PC-9 (cell line): ENCODE data around the gene MAP2K1.

ENCODE experiments used
- CTCF ChIP-seq: fragments of 200-600 bp; sonication (generic); conservative IDR thresholded peaks from 2 replicates; pipeline ENCODE4 v1.6.1; 2017; ENCODE audit warnings: mixed run types, antibody characterized with exemption, mild to moderate bottlenecking, moderate library complexity
- EZH2 ChIP-seq: fragments of 200-600 bp; sonication (generic); IDR thresholded peaks from 2 replicates; pipeline ENCODE4 v1.8.0; 2017; ENCODE audit warnings: antibody characterized with exemption, low read depth

GRCh38 chr15:66496951-66497501 is 110.3 kb downstream of the MAP2K1 start:
- no peak for TF ChIP-seq CTCF
- no peak for TF ChIP-seq EZH2
